Lung microvascular endothelial cell (primary cell): ENCODE results near the gene NHLRC4. TPM values are rescaled to one million over a fixed set of nuclear protein-coding genes. Genes with fewer than 3 reads are reported as not detected.

Source experiments
- DNase-seq, 2 donors: peaks; one replicate each; pipeline versions ENCODE4 v3.0.0 to v3.0.0-alpha.2; 2010; ENCODE audit warnings: low read depth in 2 of 2
- total RNA-seq: library from RNA; depleted of rRNA; stranded (reverse); fragments of >200 nt; gene quantifications from 2 replicates; pipeline ENCODE4 v1.2.1, GENCODE V29; 2014

NHLRC4 gene
- total RNA-seq, 1 donor from 2014 or later: 2.4 TPM

- DNase-seq: no peak
Observed at GRCh38 chr16:582614-583331, 16.0 kb downstream of the NHLRC4 start.

- DNase-seq: no peak
Observed at GRCh38 chr16:583470-583814, 16.6 kb downstream of the NHLRC4 start.

DNA sequence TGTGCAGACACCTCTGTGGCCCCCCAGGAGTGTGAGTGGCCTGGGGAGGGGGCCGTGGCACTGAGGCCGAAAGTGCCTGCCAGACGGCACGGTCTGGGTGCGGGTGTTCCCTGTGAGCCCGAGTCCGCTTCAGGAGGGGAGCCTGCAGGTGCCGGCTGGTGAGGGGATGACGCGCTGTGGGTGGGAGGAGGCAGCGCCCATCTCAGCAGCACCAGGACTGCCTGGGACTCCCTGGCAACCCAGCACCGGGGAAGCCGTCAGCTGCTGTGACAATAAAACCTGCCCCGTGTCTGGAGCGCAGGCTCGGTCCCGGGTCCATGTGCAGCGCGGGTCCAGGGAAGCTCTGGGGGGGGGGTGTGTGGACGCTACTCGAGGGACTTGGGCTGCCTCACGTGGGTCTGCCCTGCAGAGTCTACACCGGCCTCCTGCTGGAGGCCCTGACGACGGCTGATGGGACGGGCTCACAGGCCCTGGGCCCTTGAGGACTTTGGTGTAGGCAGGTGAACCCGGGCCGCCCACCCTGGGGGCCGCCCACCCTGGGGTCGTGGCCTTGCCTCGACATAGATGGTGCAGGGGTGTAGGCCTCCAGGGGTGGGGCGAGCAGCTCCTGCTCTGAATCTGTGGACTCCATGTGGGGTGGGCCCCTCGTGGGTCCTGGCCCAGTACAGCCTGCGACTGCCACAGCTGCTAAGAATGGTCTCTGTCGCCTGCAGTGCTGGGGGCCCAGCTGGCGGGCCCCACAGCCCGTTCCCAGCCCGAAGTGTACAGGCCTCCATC lies 17.2 kb downstream of the NHLRC4 start:
- DNase-seq: no peak

DNA sequence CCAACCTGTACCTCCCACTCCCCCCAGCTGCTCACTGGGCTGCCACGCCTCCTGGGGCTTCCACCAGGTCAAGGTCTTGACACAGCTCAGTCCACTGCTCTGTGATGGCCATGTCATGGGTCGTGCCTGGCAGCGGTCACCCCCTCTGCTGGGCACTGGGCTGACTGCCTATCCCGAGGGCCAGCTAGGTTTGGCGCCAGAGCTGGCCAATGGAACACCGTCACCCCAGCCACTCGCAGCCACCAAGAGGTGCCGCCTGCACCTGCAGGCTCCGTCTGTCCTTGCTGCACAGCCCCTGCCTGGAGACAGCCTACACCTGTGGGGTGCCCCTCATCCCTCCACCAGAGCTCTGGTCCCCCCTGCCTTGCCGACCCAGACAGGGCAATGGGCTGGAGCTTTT lies 18.5 kb downstream of the NHLRC4 start:
- DNase-seq: peak in 1 of 2 donors; percentile 21

DNA sequence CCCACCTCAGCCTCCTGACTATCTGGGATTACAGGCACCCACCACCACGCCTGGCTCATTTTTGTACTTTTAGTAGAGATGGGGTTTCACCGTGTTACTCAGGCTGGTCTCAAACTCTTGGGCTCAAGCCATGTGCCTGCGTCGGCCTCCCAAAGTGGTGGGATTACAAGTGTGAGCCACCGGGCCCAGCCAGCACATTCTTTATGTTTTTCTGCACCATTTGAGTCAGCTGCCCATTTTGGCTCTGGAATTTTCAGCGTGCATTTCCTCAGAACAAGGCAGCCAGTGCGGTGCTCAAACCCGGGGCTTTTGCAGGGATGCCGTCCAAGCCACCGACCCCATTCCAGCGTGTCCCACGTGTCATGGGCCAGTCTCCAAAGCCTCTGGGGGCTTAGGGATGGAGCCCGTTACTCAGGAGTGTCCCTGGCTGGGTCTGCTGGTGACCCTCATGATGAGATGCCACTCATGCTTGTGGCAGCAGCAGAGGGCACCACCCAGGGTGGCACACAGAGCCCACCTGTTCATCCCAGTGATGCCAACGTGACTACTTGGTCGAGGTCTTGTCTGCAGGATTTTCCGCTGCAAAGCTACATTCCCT lies 19.3 kb downstream of the NHLRC4 start:
- DNase-seq: no peak

- peak in 1 of 2 donors; percentile 26 for DNase-seq
Observed at GRCh38 chr16:586645-587590, 20.1 kb downstream of the NHLRC4 start.

DNA sequence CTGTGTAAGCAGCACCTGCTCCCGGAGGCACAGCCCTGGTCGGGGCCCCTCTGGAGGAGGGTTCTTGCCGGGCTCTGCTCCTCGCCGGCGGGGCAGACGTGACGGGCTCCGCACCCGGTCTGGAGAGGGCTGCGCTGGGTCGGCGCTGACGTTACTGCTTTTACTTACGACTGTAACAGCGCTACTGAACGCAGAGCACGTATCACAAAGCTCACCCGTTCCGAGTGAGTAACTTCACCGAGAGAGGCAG lies 21.8 kb downstream of the NHLRC4 start:
- DNase-seq: peak; percentile 75 to 77

DNA sequence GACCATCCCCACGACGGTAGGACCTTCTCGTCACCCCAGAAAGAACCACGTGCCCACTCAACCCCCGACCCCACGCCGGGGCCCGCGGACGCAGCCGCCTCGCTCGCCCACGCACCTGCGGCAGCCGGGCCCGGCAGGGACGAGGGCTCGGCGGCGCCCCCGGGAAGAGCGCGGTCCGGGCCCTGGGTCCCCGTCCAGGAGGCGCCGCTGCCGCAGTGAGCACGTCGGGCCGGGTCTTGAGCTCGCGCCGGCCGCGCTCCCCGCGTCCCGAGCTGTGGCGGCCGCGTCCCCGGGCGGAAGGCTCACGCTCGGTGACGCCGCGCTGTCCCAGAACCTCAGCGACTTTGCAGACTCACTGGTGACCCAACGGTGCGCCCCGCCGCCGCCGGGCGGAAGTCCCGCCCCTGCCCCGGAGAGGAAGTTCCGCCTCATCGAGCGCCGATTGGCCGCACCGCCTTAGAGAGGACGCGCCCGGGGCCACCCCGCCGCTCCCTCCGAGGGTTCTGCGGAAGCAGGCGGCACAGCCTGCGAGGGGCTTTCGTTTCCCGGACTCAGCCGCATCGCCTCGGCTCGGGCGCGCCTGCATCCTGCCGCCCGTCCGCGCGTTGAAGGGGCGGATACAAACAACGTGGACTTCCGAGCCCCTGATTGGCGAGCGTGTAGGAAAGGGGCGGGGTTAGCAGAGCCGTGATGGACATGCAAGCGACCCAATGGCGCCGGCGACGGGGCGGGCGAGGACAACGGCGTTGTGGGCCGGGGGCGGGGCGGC lies 22.3 kb downstream of the NHLRC4 start:
- DNase-seq: peak; percentile 97 to 98

DNA sequence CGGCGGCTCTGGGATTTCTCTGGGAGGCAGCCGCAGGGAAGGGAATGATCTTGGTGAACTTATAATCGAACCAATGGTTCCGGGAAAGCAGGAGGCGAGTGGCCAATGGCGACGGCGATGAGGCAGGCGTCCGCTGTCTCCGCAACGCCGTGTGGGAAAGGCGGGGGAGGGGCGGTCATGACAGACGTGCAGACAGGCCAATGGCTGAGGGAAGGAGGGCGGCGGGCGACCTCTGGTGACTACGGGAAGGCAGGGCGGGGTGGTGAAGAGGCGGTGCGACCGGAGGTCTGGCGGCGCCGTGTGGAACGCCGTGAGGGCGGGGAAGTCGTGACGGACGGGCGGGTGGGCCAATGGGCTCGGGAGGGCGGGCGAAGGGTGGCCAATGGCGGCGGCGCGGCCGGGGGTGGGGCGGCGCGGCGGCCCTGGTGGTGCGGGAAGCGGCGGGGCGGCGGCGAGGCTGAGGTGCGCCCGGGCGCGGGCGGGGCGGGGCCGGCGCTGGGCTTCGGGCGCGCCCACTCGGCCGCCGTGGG lies 22.9 kb downstream of the NHLRC4 start, which contains the start of gene RAB40C:
TSS of gene RAB40C (plus strand) at position 409 of the 530 bp plus-strand sequence. CDS start 226 bp downstream, outside the sequence.
- DNase-seq: peak; percentile 99 to 100

GRCh38 chr16:590188-590814 lies 23.5 kb downstream of the NHLRC4 start:
- DNase-seq: peak; percentile 63 to 73

DNA sequence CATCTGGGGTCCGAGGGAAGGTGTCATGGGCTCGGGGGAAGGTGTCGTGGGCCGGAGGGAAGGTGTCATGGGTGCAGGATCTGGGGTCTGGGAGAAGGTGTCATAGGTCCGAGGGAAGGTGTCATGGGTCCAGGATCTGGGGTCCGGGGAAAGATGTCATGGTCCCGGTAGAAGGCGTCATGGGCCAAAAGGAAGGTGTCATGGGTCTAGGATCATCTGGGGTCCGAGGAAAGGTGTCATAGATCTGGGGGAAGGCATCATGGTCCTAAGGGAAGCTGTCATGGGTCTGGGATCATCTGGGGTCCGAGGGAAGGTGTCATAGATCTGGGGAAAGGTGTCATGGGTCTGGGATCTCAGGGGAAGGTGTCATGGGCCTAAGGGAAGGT lies 24.0 kb downstream of the NHLRC4 start:
- DNase-seq: no peak

DNA sequence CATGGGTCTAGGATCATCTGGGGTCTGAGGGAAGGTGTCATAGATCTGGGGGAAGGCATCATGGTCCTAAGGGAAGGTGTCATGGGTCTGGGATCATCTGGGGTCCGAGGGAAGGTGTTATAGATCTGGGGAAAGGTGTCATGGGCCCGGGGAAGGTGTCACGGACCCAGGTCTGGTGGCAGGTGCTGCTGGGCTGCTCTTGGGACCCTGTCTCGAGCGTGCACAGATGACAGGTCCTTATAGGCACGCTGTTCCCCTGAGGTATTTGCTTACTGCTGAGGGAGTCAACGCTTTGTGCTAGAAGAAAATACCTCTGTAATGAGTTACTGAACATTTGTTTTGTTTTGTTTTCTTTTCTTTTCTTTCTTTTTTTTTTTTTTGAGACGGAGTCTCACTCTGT lies 24.4 kb downstream of the NHLRC4 start:
- no peak for DNase-seq

DNA sequence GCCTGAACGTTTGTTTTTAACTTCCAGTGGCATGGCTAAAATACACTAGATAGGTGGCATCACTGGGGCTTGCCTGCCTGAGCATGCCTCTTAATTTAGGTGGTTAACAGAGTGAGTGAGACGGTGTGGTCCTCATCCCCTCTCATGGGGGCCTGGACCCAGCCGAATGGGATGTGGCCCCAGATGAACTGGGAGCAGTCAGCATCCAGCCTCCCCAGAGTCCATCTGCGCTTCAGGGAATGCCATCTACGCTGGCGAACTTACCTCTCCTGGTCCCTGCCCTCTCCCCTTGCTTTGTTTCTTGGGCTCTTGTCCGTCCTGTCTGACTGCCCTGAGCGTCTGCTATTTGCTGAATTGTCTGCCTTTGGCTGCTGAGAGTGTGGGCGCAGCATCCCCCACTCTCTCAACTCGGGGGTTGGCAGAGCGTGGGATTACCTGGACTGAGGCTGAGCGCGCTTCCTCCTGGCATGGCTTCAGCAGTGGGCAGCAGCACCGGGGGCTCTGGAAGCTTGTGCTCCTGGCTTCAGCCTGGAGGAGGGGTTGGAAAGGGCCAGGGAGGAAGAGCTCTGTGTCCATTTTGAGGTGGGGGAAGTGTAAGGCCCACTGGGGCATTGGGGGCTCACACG lies 25.2 kb downstream of the NHLRC4 start:
- DNase-seq: no peak

DNA sequence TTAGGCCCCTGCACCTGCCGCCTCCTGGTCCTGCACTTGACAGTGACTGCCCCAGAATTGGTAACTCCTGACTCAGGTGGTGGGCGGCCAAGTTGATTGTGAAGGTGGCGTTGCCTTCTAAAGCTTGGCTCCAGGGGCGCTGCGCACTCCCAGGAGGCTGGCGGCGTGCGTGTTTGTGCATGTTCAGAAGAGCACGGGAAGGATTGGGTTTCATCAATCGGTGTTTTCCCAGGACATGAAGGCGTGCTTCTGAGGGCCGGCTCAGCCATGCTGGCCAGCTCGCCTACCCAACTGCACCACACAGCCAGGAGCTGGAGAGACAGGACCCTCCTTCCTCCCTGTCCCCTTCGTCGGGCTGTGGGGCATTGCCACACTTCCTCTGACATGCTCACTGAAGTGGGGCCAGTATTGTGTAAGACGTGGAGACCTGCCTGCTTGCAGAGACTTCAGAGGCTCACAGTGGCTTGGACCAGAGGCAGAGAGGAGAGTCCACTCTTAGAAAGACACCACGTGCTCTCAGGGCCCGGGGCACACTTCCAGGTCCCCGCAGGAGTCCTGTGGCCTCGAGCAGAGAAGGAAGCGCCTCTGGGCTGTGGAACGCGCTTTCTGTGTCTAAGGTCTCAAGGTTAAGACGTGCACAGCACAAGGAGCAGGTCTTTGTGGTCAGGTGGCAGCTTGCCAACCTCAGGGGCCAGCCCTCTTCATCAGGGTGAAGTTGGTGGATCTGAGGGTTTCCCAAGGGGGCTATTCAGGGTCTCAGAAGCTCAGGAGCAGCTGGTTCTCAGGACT lies 25.9 kb downstream of the NHLRC4 start:
- no peak for DNase-seq

GRCh38 chr16:593406-593805 lies 26.6 kb downstream of the NHLRC4 start:
- DNase-seq: no peak

GRCh38 chr16:593807-594206 lies 27.0 kb downstream of the NHLRC4 start:
- no peak for DNase-seq

DNA sequence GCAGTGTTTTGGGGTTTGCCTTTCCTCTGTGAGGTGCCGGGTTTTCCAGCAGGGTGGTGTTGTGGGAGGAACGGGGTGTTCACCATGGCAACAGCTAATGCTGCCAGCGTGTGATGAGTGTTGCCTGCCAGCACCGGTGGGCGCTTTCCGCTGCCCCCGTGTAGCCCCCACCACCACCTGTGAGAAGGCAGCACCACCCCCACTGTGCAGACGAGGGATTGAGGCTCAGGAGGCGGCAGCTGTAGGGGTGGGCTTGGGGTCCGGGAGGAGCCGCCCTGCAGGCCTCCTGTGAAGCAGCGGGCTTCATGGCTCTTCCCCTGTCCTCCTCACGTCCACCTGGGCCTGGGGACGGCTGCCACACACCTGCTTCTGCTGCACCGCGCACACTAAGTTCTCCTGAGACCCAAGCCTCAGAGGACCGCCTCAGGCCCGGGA lies 28.3 kb downstream of the NHLRC4 start:
- DNase-seq: no peak

GRCh38 chr16:595942-596735 lies 29.3 kb downstream of the NHLRC4 start:
- no peak for DNase-seq
